Lower lobe of right lung (tissue), 2 donors: Measurements from ENCODE around the gene RDH12. TPM values are rescaled to one million over a fixed set of nuclear protein-coding genes. Genes with fewer than 3 reads are reported as not detected.
"Not testable (repeated sequence)": the region's sequence is repeated elsewhere in the genome, so short reads cannot be mapped to it uniquely, and the experiment has no call there.

Source experiments
- ATAC-seq, 2 donors: fragments of 200-7000 bp; cut with Tn5 transposase; one replicate each; pipeline ENCODE4 v1.9.1; 2020 to 2022; ENCODE audit warnings: mild to moderate bottlenecking in 2 of 2, moderate library complexity in 2 of 2
- DNase-seq: peaks from one replicate; pipeline ENCODE4 v3.0.0-alpha.2; 2020
- H3K27ac ChIP-seq: fragments of 200-600 bp; one replicate; pipeline ENCODE4 v1.8.0; 2022
- H3K27me3 ChIP-seq: fragments of 200-600 bp; one replicate; pipeline ENCODE4 v1.8.0; 2022; ENCODE audit warnings: low read depth
- H3K36me3 ChIP-seq: fragments of 200-600 bp; one replicate; pipeline ENCODE4 v1.8.0; 2022; ENCODE audit warnings: mild to moderate bottlenecking
- H3K4me1 ChIP-seq: fragments of 200-600 bp; one replicate; pipeline ENCODE4 v1.8.0; 2022
- H3K4me3 ChIP-seq: fragments of 200-600 bp; one replicate; pipeline ENCODE4 v1.8.0; 2022; ENCODE audit warnings: mild to moderate bottlenecking
- H3K9me3 ChIP-seq: fragments of 200-600 bp; one replicate; pipeline ENCODE4 v1.8.0; 2022
- CTCF ChIP-seq: fragments of 200-600 bp; IDR thresholded peaks from one replicate; pipeline ENCODE4 v1.8.0; 2022; ENCODE audit warnings: antibody characterized with exemption, mild to moderate bottlenecking
- intact Hi-C: fragments of 100-400 bp; cut with DNase I; formaldehyde crosslinking; loops from one replicate; pipeline ENCODE4 v1.11.0; 2022
- long read RNA-seq: library from polyadenylated mRNA; unstranded; transcript quantifications from one replicate; pipeline ENCODE4 v2.0.0, GENCODE V29; 2021
- total RNA-seq: library from RNA; stranded (reverse); fragmentation: NEBNext Ultra II Directional; extraction: Animal tissue kit (Norgen Biotek cat#: 25700); gene quantifications from one replicate; pipeline ENCODE4 v1.2.1, GENCODE V29; 2021
- donor health status: DM: no; HTN: yes; CAD: no; lungs with severe emphysema.

Gene RDH12
- 0.38 TPM for total RNA-seq
- long read RNA-seq: 0 reads

GRCh38 chr14:67701492-67701891 is at the start of gene RDH12:
TSS of gene RDH12 (plus strand) at chr14:67701886. CDS start at chr14:67722643, 20,757 bp downstream.
- intact Hi-C loops: loop anchor here (10.0 kb wide), 1 partner anchor 87 kb away; the partner anchor contains the start of gene ARG2

GRCh38 chr14:67652189-67652588 is 49.5 kb upstream of the RDH12 start:
- Histone ChIP-seq H3K27ac (no peak overlapping the region), H3K27me3 (no peaks in the 10 kb centered on the region), H3K4me1 (no peaks in the 10 kb centered on the region), H3K36me3 (peaks cover 100% of the 10 kb centered on the region), H3K9me3 (no peaks in the 10 kb centered on the region), H3K4me3 (no peak overlapping the region)
- no peak for TF ChIP-seq CTCF
- DNase-seq (no peak), ATAC-seq (no peak)
- intact Hi-C loops: no loop called here

More at GRCh38 chr14:67701492-67701891, at the start of gene RDH12:
- not testable (repeated sequence) for H3K27me3 ChIP-seq, H3K27ac ChIP-seq, H3K9me3 ChIP-seq, H3K36me3 ChIP-seq, ATAC-seq, H3K4me1 ChIP-seq, DNase-seq, H3K4me3 ChIP-seq

- no peak for TF ChIP-seq CTCF
- Histone ChIP-seq H3K4me1 (no peaks in the 10 kb centered on the region), H3K9me3 (no peaks in the 10 kb centered on the region), H3K27me3 (no peaks in the 10 kb centered on the region), H3K36me3 (peaks cover 100% of the 10 kb centered on the region), H3K4me3 (no peak overlapping the region), H3K27ac (no peak overlapping the region)
- DNase-seq: no peak
- ATAC-seq: peak; percentile 11 to 39
- intact Hi-C loops: no loop called here
Measured at GRCh38 chr14:67653651-67654280, 47.9 kb upstream of the RDH12 start.

- no peak overlapping the region for H3K27ac ChIP-seq
- TF ChIP-seq CTCF: no peak
- DNase-seq: no peak
- no peaks in the 10 kb centered on the region for H3K9me3 ChIP-seq
- no peaks in the 10 kb centered on the region for H3K4me1 ChIP-seq
- no peak for ATAC-seq
- no peaks in the 10 kb centered on the region for H3K27me3 ChIP-seq
- intact Hi-C loops: no loop called here
- peaks cover 33% of the 10 kb centered on the region for H3K36me3 ChIP-seq
- no peak overlapping the region for H3K4me3 ChIP-seq
Measured at GRCh38 chr14:67663633-67664032, 38.1 kb upstream of the RDH12 start.

- no peak overlapping the region for H3K27ac ChIP-seq
- ATAC-seq (no peak), DNase-seq (no peak)
- H3K4me3 ChIP-seq: no peak overlapping the region
- no peaks in the 10 kb centered on the region for H3K27me3 ChIP-seq
- H3K4me1 ChIP-seq: no peaks in the 10 kb centered on the region
- intact Hi-C loops: no loop called here
- no peak for TF ChIP-seq CTCF
- H3K9me3 ChIP-seq: no peaks in the 10 kb centered on the region
- peaks cover 13% of the 10 kb centered on the region for H3K36me3 ChIP-seq
Measured at GRCh38 chr14:67665868-67666267, 35.8 kb upstream of the RDH12 start.

- Histone ChIP-seq H3K27me3 (no peaks in the 10 kb centered on the region), H3K4me1 (peaks cover under 1% of the 10 kb centered on the region), H3K4me3 (no peak overlapping the region), H3K9me3 (no peaks in the 10 kb centered on the region), H3K27ac (no peak overlapping the region), H3K36me3 (peaks cover 2% of the 10 kb centered on the region)
- DNase-seq (no peak), ATAC-seq (peak; percentile 77 to 80)
- intact Hi-C loops: no loop called here
- peak; percentile 48 for TF ChIP-seq CTCF
Measured at GRCh38 chr14:67666750-67667449, 34.8 kb upstream of the RDH12 start.
